Activated T-helper 9 cell treated with anti-CD3 and anti-CD28 coated beads, Interleukin-2, amount 50 U/mL, for 16 hours (primary cell): ENCODE measurements around the gene ABCC8.

Experiments
- DNase-seq: peaks from one replicate; pipeline ENCODE4 v3.0.0-alpha.2; 2020; ENCODE audit warnings: low read depth

The ABCC8 gene

GRCh38 chr11:17471501-17471900, 5.1 kb downstream of the ABCC8 start:
- DNase-seq: no peak

- no peak for DNase-seq
Observed at GRCh38 chr11:17469998-17470397, 6.6 kb downstream of the ABCC8 start.

- DNase-seq: no peak
Observed at GRCh38 chr11:17468122-17468521, 8.5 kb downstream of the ABCC8 start.

GRCh38 chr11:17463546-17464174, 13.0 kb downstream of the ABCC8 start:
- no peak for DNase-seq

GRCh38 chr11:17462940-17463339, 13.7 kb downstream of the ABCC8 start:
- no peak for DNase-seq

- no peak for DNase-seq
Observed at GRCh38 chr11:17460406-17460805, 16.2 kb downstream of the ABCC8 start.

GRCh38 chr11:17459236-17459896, 17.3 kb downstream of the ABCC8 start:
- no peak for DNase-seq

GRCh38 chr11:17458268-17458667, 18.4 kb downstream of the ABCC8 start:
- DNase-seq: no peak

- no peak for DNase-seq
Observed at GRCh38 chr11:17457396-17458173, 19.1 kb downstream of the ABCC8 start.

- DNase-seq: no peak
Observed at GRCh38 chr11:17452668-17453067, 24.0 kb downstream of the ABCC8 start.

- no peak for DNase-seq
Observed at GRCh38 chr11:17449158-17449557, 27.5 kb downstream of the ABCC8 start.

GRCh38 chr11:17446482-17446881, 30.2 kb downstream of the ABCC8 start:
- no peak for DNase-seq

GRCh38 chr11:17445240-17445795, 31.3 kb downstream of the ABCC8 start:
- DNase-seq: no peak

- no peak for DNase-seq
Observed at GRCh38 chr11:17443926-17444690, 32.5 kb downstream of the ABCC8 start.

- DNase-seq: no peak
Observed at GRCh38 chr11:17443423-17443822, 33.2 kb downstream of the ABCC8 start.

GRCh38 chr11:17443000-17443399, 33.6 kb downstream of the ABCC8 start:
- no peak for DNase-seq

- no peak for DNase-seq
Observed at GRCh38 chr11:17439316-17439782, 37.3 kb downstream of the ABCC8 start.

GRCh38 chr11:17437366-17437765, 39.3 kb downstream of the ABCC8 start:
- no peak for DNase-seq

GRCh38 chr11:17434108-17434507, 42.5 kb downstream of the ABCC8 start:
- DNase-seq: no peak

- no peak for DNase-seq
Observed at GRCh38 chr11:17432002-17432401, 44.6 kb downstream of the ABCC8 start.

GRCh38 chr11:17431139-17431538, 45.5 kb downstream of the ABCC8 start:
- DNase-seq: no peak

- DNase-seq: no peak
Observed at GRCh38 chr11:17430616-17431015, 46.0 kb downstream of the ABCC8 start.
